ENCODE results near the gene GSTM2.
"Not testable (repeated sequence)": the region's sequence is repeated elsewhere in the genome, so short reads cannot be mapped to it uniquely, and the experiment has no call there.

Gene GSTM2

GRCh38 chr1:109687641-109688499 lies 20.0 kb downstream of the GSTM2 start, which contains the start of gene GSTM1:
TSS of gene GSTM1 (plus strand) at chr1:109687817. CDS start at chr1:109687874, 57 bp downstream.
- H3K9ac ChIP-seq (ENCODE audit: low read length) = no peak within 1 kb of the TSS
- H3K4ac ChIP-seq (ENCODE audit: low read depth, low read length) = no peak within 1 kb of the TSS
- no peak within 1 kb of the TSS for H3K23ac ChIP-seq (ENCODE audit: low read length)
- H3K27me3 ChIP-seq (ENCODE audit: insufficient read depth, low read length) = no peaks in the 10 kb centered on the region
- H3K4me3 ChIP-seq (ENCODE audit: low read depth, low read length) = peak within 1 kb of the TSS; percentile 51
- no peak within 1 kb of the TSS for H3K27ac ChIP-seq (ENCODE audit: low read depth, low read length)
- H2BK5ac ChIP-seq (ENCODE audit: low read depth, low read length, poor library complexity) = no peak within 1 kb of the TSS
- H3K36me3 ChIP-seq (ENCODE audit: control insufficient read depth in 1 of 2, insufficient read depth in 2 of 2, low read length in 2 of 2) = no peaks in the 10 kb centered on the region
- DNase-seq = peak; percentile 46 to 48
- no CpG with 5 or more reads among the region's 46 CpGs for WGBS (ENCODE audit: extremely low coverage, insufficient coverage, insufficient read length)
- peak within 1 kb of the TSS; percentile 50 for H3K14ac ChIP-seq (ENCODE audit: low read length)
- H4K12ac ChIP-seq (ENCODE audit: low read depth, low read length) = peak within 1 kb of the TSS; percentile 5
- peak within 1 kb of the TSS; percentile 35 for H3K4me2 ChIP-seq (ENCODE audit: low read length)
- no peaks in the 10 kb centered on the region for H3K79me2 ChIP-seq (ENCODE audit: control insufficient read depth, insufficient read depth, low read length, poor library complexity)
- H2AK5ac ChIP-seq (ENCODE audit: low read length) = no peak within 1 kb of the TSS
- peaks cover 5 to 6% of the 10 kb centered on the region in 2 experiments for H3K4me1 ChIP-seq (ENCODE audit: control insufficient read depth in 1 of 2, insufficient read depth in 2 of 2, low read length in 2 of 2)
- no peak within 1 kb of the TSS for H3K18ac ChIP-seq (ENCODE audit: low read length)
- H3K9me3 ChIP-seq (ENCODE audit: insufficient read depth, low read depth, low read length) = no peaks in the 10 kb centered on the region
- H2BK12ac ChIP-seq (ENCODE audit: low read length) = no peak within 1 kb of the TSS
- peak within 1 kb of the TSS; percentile 61 for H4K8ac ChIP-seq (ENCODE audit: low read depth, low read length)
- no peak within 1 kb of the TSS for H2BK120ac ChIP-seq (ENCODE audit: insufficient read depth, low read length, poor library complexity)
- no peak within 1 kb of the TSS for H4K91ac ChIP-seq (ENCODE audit: low read depth, low read length)
- H2AFZ ChIP-seq (ENCODE audit: insufficient read depth, low read length, poor library complexity) = peak within 1 kb of the TSS; percentile 38
- peaks cover 1% of the 10 kb centered on the region for H3K79me1 ChIP-seq (ENCODE audit: low read length)

- no peaks in the 10 kb centered on the region for H3K79me2 ChIP-seq (ENCODE audit: control insufficient read depth, insufficient read depth, low read length, poor library complexity)
- H2BK12ac ChIP-seq (ENCODE audit: low read length) = no peak overlapping the region
- no peak for DNase-seq
- no peaks in the 10 kb centered on the region for H3K27me3 ChIP-seq (ENCODE audit: insufficient read depth, low read length)
- H3K23ac ChIP-seq (ENCODE audit: low read length) = no peak overlapping the region
- H2BK5ac ChIP-seq (ENCODE audit: low read depth, low read length, poor library complexity) = no peak overlapping the region
- no peak overlapping the region for H3K27ac ChIP-seq (ENCODE audit: low read depth, low read length)
- H3K79me1 ChIP-seq (ENCODE audit: low read length) = peaks cover 1% of the 10 kb centered on the region
- H3K36me3 ChIP-seq (ENCODE audit: control insufficient read depth in 1 of 2, insufficient read depth in 2 of 2, low read length in 2 of 2) = no peaks in the 10 kb centered on the region
- no peak overlapping the region for H3K4ac ChIP-seq (ENCODE audit: low read depth, low read length)
- no peak overlapping the region for H2AK5ac ChIP-seq (ENCODE audit: low read length)
- H3K18ac ChIP-seq (ENCODE audit: low read length) = no peak overlapping the region
- H3K9me3 ChIP-seq (ENCODE audit: insufficient read depth, low read depth, low read length) = no peaks in the 10 kb centered on the region
- H4K12ac ChIP-seq (ENCODE audit: low read depth, low read length) = no peak overlapping the region
- H3K4me2 ChIP-seq (ENCODE audit: low read length) = no peak overlapping the region
- no peak overlapping the region for H4K91ac ChIP-seq (ENCODE audit: low read depth, low read length)
- no peak overlapping the region for H3K4me3 ChIP-seq (ENCODE audit: low read depth, low read length)
- H3K9ac ChIP-seq (ENCODE audit: low read length) = no peak overlapping the region
- no CpG with 5 or more reads among the region's 6 CpGs for WGBS (ENCODE audit: extremely low coverage, insufficient coverage, insufficient read length)
- H3K14ac ChIP-seq (ENCODE audit: low read length) = no peak overlapping the region
- H2AFZ ChIP-seq (ENCODE audit: insufficient read depth, low read length, poor library complexity) = no peak overlapping the region
- H2BK120ac ChIP-seq (ENCODE audit: insufficient read depth, low read length, poor library complexity) = no peak overlapping the region
- peaks cover 5 to 6% of the 10 kb centered on the region in 2 experiments for H3K4me1 ChIP-seq (ENCODE audit: control insufficient read depth in 1 of 2, insufficient read depth in 2 of 2, low read length in 2 of 2)
- H4K8ac ChIP-seq (ENCODE audit: low read depth, low read length) = no peak overlapping the region
These were observed 22.1 kb downstream of the GSTM2 start for GRCh38 chr1:109689844-109690405.

GRCh38 chr1:109691759-109692158 lies 23.9 kb downstream of the GSTM2 start:
- peaks cover 5 to 6% of the 10 kb centered on the region in 2 experiments for H3K4me1 ChIP-seq (ENCODE audit: control insufficient read depth in 1 of 2, insufficient read depth in 2 of 2, low read length in 2 of 2)
- no peaks in the 10 kb centered on the region for H3K27me3 ChIP-seq (ENCODE audit: insufficient read depth, low read length)
- no peaks in the 10 kb centered on the region for H3K9me3 ChIP-seq (ENCODE audit: insufficient read depth, low read depth, low read length)
- no peak overlapping the region for H3K9ac ChIP-seq (ENCODE audit: low read length)
- no peaks in the 10 kb centered on the region for H3K79me2 ChIP-seq (ENCODE audit: control insufficient read depth, insufficient read depth, low read length, poor library complexity)
- H2AK5ac ChIP-seq (ENCODE audit: low read length) = no peak overlapping the region
- no peak overlapping the region for H3K14ac ChIP-seq (ENCODE audit: low read length)
- H2BK5ac ChIP-seq (ENCODE audit: low read depth, low read length, poor library complexity) = no peak overlapping the region
- no peak overlapping the region for H2BK120ac ChIP-seq (ENCODE audit: insufficient read depth, low read length, poor library complexity)
- no CpG with 5 or more reads among the region's 6 CpGs for WGBS (ENCODE audit: extremely low coverage, insufficient coverage, insufficient read length)
- no peak overlapping the region for H3K4ac ChIP-seq (ENCODE audit: low read depth, low read length)
- H4K8ac ChIP-seq (ENCODE audit: low read depth, low read length) = no peak overlapping the region
- H3K4me3 ChIP-seq (ENCODE audit: low read depth, low read length) = no peak overlapping the region
- H2BK12ac ChIP-seq (ENCODE audit: low read length) = no peak overlapping the region
- no peak for DNase-seq
- H3K27ac ChIP-seq (ENCODE audit: low read depth, low read length) = no peak overlapping the region
- no peak overlapping the region for H4K91ac ChIP-seq (ENCODE audit: low read depth, low read length)
- H4K12ac ChIP-seq (ENCODE audit: low read depth, low read length) = no peak overlapping the region
- no peak overlapping the region for H3K4me2 ChIP-seq (ENCODE audit: low read length)
- no peak overlapping the region for H2AFZ ChIP-seq (ENCODE audit: insufficient read depth, low read length, poor library complexity)
- H3K36me3 ChIP-seq (ENCODE audit: control insufficient read depth in 1 of 2, insufficient read depth in 2 of 2, low read length in 2 of 2) = no peaks in the 10 kb centered on the region
- H3K18ac ChIP-seq (ENCODE audit: low read length) = no peak overlapping the region
- peaks cover 1% of the 10 kb centered on the region for H3K79me1 ChIP-seq (ENCODE audit: low read length)
- H3K23ac ChIP-seq (ENCODE audit: low read length) = no peak overlapping the region

- not testable (repeated sequence) for H3K36me3 ChIP-seq (ENCODE audit: control insufficient read depth in 1 of 2, insufficient read depth in 2 of 2, low read length in 2 of 2); H2BK12ac ChIP-seq (ENCODE audit: low read length); H4K91ac ChIP-seq (ENCODE audit: low read depth, low read length); H3K4ac ChIP-seq (ENCODE audit: low read depth, low read length); H3K9me3 ChIP-seq (ENCODE audit: insufficient read depth, low read depth, low read length); H3K27ac ChIP-seq (ENCODE audit: low read depth, low read length); H4K12ac ChIP-seq (ENCODE audit: low read depth, low read length); H3K14ac ChIP-seq (ENCODE audit: low read length); DNase-seq; H3K79me2 ChIP-seq (ENCODE audit: control insufficient read depth, insufficient read depth, low read length, poor library complexity); H3K79me1 ChIP-seq (ENCODE audit: low read length); H3K4me1 ChIP-seq (ENCODE audit: control insufficient read depth in 1 of 2, insufficient read depth in 2 of 2, low read length in 2 of 2); H2BK120ac ChIP-seq (ENCODE audit: insufficient read depth, low read length, poor library complexity); H4K8ac ChIP-seq (ENCODE audit: low read depth, low read length); H3K18ac ChIP-seq (ENCODE audit: low read length); H3K27me3 ChIP-seq (ENCODE audit: insufficient read depth, low read length); H3K23ac ChIP-seq (ENCODE audit: low read length); H2AK5ac ChIP-seq (ENCODE audit: low read length); H2AFZ ChIP-seq (ENCODE audit: insufficient read depth, low read length, poor library complexity); H3K4me3 ChIP-seq (ENCODE audit: low read depth, low read length); H2BK5ac ChIP-seq (ENCODE audit: low read depth, low read length, poor library complexity); H3K4me2 ChIP-seq (ENCODE audit: low read length); H3K9ac ChIP-seq (ENCODE audit: low read length)
- WGBS (ENCODE audit: extremely low coverage, insufficient coverage, insufficient read length) = no CpG with 5 or more reads among the region's 5 CpGs
These were observed 26.5 kb downstream of the GSTM2 start for GRCh38 chr1:109694400-109694799.
